ENCODE results near the gene TOM1L1.

DNA sequence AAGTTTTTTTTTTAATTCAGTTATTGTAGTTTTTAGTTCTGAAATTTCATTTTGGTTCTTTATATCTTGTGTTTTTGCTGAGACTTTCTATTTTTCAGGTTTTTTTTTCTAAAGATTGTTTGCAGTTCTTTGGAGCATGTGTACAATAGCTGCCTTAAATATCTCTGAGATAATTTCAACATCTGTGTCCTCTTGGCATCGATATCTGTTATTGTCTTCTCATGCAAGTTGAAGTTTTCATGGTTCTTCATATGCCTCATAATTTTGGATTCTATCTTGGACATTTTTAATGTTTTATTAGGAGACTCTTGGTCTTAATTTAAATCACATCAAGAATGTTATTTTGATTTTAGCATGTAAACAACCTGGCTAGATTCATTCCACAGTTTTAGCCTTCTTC is 45.0 kb downstream of the TOM1L1 start:
- no peak for TF ChIP-seq EZH2 (IDR thresholded peaks at IDR 0.05; ENCODE audit: borderline replicate concordance, low read depth, low read length, poor library complexity, severe bottlenecking)
- TF ChIP-seq, protein P1, sequence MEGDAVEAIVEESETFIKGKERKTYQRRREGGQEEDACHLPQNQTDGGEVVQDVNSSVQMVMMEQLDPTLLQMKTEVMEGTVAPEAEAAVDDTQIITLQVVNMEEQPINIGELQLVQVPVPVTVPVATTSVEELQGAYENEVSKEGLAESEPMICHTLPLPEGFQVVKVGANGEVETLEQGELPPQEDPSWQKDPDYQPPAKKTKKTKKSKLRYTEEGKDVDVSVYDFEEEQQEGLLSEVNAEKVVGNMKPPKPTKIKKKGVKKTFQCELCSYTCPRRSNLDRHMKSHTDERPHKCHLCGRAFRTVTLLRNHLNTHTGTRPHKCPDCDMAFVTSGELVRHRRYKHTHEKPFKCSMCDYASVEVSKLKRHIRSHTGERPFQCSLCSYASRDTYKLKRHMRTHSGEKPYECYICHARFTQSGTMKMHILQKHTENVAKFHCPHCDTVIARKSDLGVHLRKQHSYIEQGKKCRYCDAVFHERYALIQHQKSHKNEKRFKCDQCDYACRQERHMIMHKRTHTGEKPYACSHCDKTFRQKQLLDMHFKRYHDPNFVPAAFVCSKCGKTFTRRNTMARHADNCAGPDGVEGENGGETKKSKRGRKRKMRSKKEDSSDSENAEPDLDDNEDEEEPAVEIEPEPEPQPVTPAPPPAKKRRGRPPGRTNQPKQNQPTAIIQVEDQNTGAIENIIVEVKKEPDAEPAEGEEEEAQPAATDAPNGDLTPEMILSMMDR (conservative IDR thresholded peaks at IDR 0.05; ENCODE audit: low read depth, low read length): no peak

Data from A673 (cell line).